SK-N-DZ (cell line): ENCODE measurements around the gene LRP4.
"Not testable (repeated sequence)": the region's sequence is repeated elsewhere in the genome, so short reads cannot be mapped to it uniquely, and the experiment has no call there.

Source experiments
- DNase-seq: peaks from one replicate; pipeline ENCODE4 v3.0.0-alpha.2; 2015; ENCODE audit warnings: low spot score

Gene LRP4

GRCh38 chr11:46927928-46928327 lies 9.6 kb upstream of the LRP4 start:
- not testable (repeated sequence) for DNase-seq

GRCh38 chr11:46920755-46921154 lies 2.4 kb upstream of the LRP4 start:
- DNase-seq, result no peak

- DNase-seq, result no peak
Observed at GRCh38 chr11:46918788-46919513, 601 bp upstream of the LRP4 start.

GRCh38 chr11:46917762-46918082 lies 628 bp downstream of the LRP4 start:
- no peak for DNase-seq

- DNase-seq, result no peak
Observed at GRCh38 chr11:46917109-46917761, 1.1 kb downstream of the LRP4 start.

- peak; percentile 60 for DNase-seq
Observed at GRCh38 chr11:46916286-46917108, 1.9 kb downstream of the LRP4 start.

- DNase-seq, result no peak
Observed at GRCh38 chr11:46914910-46915309, 3.4 kb downstream of the LRP4 start.

GRCh38 chr11:46914363-46914762 lies 4.0 kb downstream of the LRP4 start:
- DNase-seq, result peak; percentile 40

GRCh38 chr11:46913484-46913883 lies 4.9 kb downstream of the LRP4 start:
- DNase-seq, result no peak

GRCh38 chr11:46912526-46913150 lies 5.7 kb downstream of the LRP4 start:
- DNase-seq, result peak; percentile 45

- no peak for DNase-seq
Observed at GRCh38 chr11:46907606-46908005, 10.7 kb downstream of the LRP4 start.

GRCh38 chr11:46906609-46907041 lies 11.7 kb downstream of the LRP4 start:
- no peak for DNase-seq

GRCh38 chr11:46905806-46906205 lies 12.5 kb downstream of the LRP4 start:
- DNase-seq, result no peak

- no peak for DNase-seq
Observed at GRCh38 chr11:46903846-46904245, 14.5 kb downstream of the LRP4 start.

GRCh38 chr11:46902694-46903093 lies 15.7 kb downstream of the LRP4 start:
- DNase-seq, result no peak

- DNase-seq, result no peak
Observed at GRCh38 chr11:46901156-46901555, 17.2 kb downstream of the LRP4 start.

- no peak for DNase-seq
Observed at GRCh38 chr11:46900091-46900746, 18.1 kb downstream of the LRP4 start.

- no peak for DNase-seq
Observed at GRCh38 chr11:46899501-46900025, 18.8 kb downstream of the LRP4 start.

GRCh38 chr11:46898396-46899095 lies 19.8 kb downstream of the LRP4 start:
- DNase-seq, result no peak

GRCh38 chr11:46896719-46897406 lies 21.5 kb downstream of the LRP4 start:
- DNase-seq, result peak; percentile 60
